Glomerular endothelial cell (primary cell): ENCODE measurements around the gene FMNL1. TPM values are rescaled to one million over a fixed set of nuclear protein-coding genes. Genes with fewer than 3 reads are reported as not detected.

ENCODE experiments used
- DNase-seq: peaks from one replicate; pipeline ENCODE4 v3.0.0-alpha.2; 2011; ENCODE audit warnings: low read depth, low spot score; ENCODE audit errors: extremely low read depth
- total RNA-seq: library from RNA; depleted of rRNA; stranded (reverse); fragments of >200 nt; gene quantifications from 2 replicates; pipeline ENCODE4 v1.2.3, GENCODE V29; 2015

Gene FMNL1
- total RNA-seq, 1 donor from 2014 or later = 3.4 TPM

- no peak for DNase-seq
Observed at GRCh38 chr17:45277992-45278391, 56.3 kb downstream of the FMNL1 start.

- DNase-seq = no peak
Observed at GRCh38 chr17:45279898-45280297, 58.2 kb downstream of the FMNL1 start.

GRCh38 chr17:45282683-45283644, 61.3 kb downstream of the FMNL1 start:
- no peak for DNase-seq

- DNase-seq = no peak
Observed at GRCh38 chr17:45283711-45284110, 62.0 kb downstream of the FMNL1 start.

- no peak for DNase-seq
Observed at GRCh38 chr17:45284176-45285140, 62.8 kb downstream of the FMNL1 start.

- no peak for DNase-seq
Observed at GRCh38 chr17:45286286-45286685, 64.6 kb downstream of the FMNL1 start.

GRCh38 chr17:45287526-45288500, 66.1 kb downstream of the FMNL1 start:
- DNase-seq = no peak

- DNase-seq = no peak
Observed at GRCh38 chr17:45288825-45289224, 67.1 kb downstream of the FMNL1 start.

- DNase-seq = no peak
Observed at GRCh38 chr17:45289301-45290268, 67.9 kb downstream of the FMNL1 start.

GRCh38 chr17:45290269-45290765, 68.6 kb downstream of the FMNL1 start:
- DNase-seq = no peak

- DNase-seq = no peak
Observed at GRCh38 chr17:45291171-45291805, 69.6 kb downstream of the FMNL1 start.

- DNase-seq = no peak
Observed at GRCh38 chr17:45292696-45293412, 71.2 kb downstream of the FMNL1 start.

- DNase-seq = peak; percentile 56
Observed at GRCh38 chr17:45293413-45294211, 71.9 kb downstream of the FMNL1 start.

- DNase-seq = no peak
Observed at GRCh38 chr17:45294506-45294905, 72.8 kb downstream of the FMNL1 start.

- DNase-seq = no peak
Observed at GRCh38 chr17:45296003-45296832, 74.5 kb downstream of the FMNL1 start.

GRCh38 chr17:45296833-45297124, 75.1 kb downstream of the FMNL1 start:
- no peak for DNase-seq
